Mucosa of gallbladder (tissue), 1 donor: ENCODE measurements around the gene HSPD1. TPM values are rescaled to one million over a fixed set of nuclear protein-coding genes. Genes with fewer than 3 reads are reported as not detected.
"Not testable (repeated sequence)": the region's sequence is repeated elsewhere in the genome, so short reads cannot be mapped to it uniquely, and the experiment has no call there.

ENCODE experiments used
- DNase-seq: peaks from one replicate; pipeline ENCODE4 v3.0.0-alpha.2; 2020; ENCODE audit warnings: low spot score
- total RNA-seq: library from RNA; stranded (reverse); gene quantifications from one replicate; pipeline ENCODE4 v1.2.1, GENCODE V29; 2021
- donor health status: DM: no; HTN: no; CAD: no.

HSPD1 gene
- total RNA-seq, 1 donor from 2014 or later = 221 TPM

DNA sequence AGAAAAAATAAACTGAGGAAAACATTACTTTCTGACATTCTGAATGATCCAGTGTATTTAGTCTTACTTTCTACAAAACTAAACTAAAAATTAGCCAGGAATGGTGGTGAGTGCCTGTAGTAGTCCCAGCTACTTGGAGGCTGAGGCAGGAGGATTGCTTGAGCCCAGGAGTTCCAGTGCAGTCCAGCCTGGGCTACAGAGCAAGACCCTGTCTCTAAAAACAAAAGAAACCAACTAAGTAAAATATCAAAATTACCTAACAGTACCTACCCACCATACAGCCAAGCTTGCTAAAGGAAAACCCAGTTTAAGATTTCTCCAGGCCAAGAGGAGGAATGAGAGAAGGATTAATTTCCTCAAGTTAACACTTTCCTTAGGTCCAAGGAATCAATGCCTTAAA, 2.9 kb downstream of the HSPD1 start:
- DNase-seq = no peak

DNA sequence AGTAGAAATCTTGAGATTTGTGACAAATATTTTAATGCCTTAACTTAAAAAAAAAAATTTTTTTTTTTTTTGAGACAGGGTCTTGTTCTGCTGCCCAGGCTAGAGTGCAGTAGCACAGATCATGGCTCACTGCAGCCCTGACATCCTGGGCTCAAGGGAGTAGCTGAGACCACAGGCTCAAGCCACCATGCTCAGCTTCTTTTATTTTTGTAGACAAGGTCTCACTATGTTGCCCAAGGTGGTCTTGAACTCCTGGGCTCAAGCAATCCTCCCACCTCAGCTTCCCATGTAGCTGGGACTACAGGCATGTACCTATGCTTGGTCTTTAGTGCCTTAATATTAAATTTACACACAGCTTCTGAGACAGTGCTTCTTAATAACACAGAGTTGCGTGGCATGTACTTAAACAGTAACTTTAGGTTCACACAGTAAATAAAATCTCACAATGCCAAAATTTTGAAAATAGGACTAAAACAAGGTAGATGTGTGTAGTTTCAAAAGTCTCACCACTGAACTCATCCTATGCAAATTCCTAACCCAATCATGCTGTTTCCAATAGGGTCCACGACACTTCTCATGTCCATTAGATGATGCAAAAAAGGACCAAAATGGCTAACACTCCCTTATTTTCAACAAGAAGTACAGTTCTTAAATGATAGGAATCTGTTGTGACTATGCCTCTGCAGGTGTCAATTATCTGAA, 4.1 kb downstream of the HSPD1 start:
- DNase-seq = no peak

GRCh38 chr2:197487385-197487784, 12.3 kb downstream of the HSPD1 start:
- DNase-seq = no peak

GRCh38 chr2:197486175-197486574, 13.5 kb downstream of the HSPD1 start:
- DNase-seq = no peak

GRCh38 chr2:197484248-197484647, 15.4 kb downstream of the HSPD1 start:
- not testable (repeated sequence) for DNase-seq

DNA sequence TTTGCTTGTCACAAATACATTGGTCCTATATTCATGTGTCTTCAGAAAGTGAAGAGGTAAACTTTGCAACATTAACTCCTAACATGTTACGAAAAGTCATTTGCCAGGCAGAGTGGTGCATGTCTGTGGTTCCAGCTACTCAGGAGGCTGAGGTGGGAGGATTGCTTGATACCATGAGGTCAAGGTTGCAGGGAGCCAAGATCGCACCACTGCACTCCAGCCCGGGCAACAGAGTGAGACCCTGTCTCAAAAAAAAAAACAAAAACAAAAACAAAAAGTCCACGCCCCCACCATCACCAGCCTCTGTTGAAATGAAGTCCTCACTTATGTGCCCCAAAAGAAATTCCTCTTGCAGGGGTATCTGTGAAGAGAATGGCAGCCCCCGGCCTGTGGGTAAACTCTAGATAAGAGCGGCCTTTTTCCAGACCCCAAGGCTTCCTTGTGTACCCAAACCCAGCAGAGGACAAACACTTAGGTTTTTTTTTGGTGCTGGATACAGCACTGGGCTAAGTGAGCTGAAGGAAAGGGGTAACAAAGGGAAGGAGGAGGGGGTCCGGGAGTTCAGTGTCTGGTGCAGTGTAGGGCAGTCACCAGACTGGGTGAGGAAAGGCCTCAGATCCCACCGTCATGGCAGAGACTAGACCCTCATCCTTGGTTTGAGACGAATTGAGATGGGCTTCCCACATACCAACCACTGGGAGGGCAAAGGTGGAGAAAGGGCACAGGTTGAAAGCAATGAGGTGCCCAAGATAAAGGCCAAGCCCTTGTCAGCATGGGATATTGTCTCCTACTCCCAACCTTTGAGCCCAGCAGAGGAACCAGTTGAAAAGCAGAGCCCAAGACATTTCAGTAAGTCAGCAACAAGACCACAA, 19.2 kb downstream of the HSPD1 start:
- no peak for DNase-seq

DNA sequence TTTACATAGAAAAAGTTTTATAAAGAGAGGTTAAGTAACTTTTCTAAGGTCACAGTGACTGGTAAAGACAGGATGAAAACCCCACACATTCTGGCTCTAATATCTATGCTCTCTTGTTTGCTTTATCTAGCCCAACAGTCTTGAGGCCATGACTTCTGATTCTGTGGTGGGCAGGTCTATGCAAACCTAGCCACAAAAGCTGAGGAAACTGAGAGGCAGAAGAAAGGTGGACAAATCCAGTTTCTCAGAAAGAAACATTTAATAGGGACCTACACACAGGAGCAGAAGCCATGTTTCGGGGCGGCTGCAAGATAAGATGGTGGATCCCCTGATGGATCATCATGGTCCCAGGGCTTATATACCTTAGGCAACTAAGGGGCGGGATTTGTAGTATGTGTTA, 21.8 kb downstream of the HSPD1 start:
- DNase-seq = no peak

DNA sequence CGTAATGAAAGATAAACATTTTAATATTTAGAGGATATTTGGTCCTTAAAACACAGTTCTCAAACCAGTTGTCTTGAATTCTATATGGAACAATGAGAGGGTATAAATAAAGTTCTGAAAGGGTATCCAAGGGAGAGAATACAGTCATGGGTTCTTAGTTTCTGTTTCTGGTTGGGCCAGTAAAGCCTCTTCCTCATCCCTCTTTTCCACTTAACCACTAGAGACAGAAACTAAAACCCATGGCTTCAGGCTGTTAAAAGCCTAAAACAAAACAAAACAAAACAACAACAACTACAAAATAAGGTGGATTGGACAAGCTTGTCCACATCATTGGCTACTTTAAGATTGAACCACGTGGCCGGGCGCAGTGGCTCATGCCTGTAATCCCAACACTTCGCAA, 27.5 kb downstream of the HSPD1 start:
- DNase-seq = no peak

GRCh38 chr2:197464175-197464574, 35.5 kb downstream of the HSPD1 start:
- DNase-seq = no peak

GRCh38 chr2:197461057-197461456, 38.6 kb downstream of the HSPD1 start:
- DNase-seq = no peak

- DNase-seq = no peak
Measured at GRCh38 chr2:197460649-197461048, 39.0 kb downstream of the HSPD1 start.

GRCh38 chr2:197455428-197455827, 44.2 kb downstream of the HSPD1 start:
- DNase-seq = no peak

DNA sequence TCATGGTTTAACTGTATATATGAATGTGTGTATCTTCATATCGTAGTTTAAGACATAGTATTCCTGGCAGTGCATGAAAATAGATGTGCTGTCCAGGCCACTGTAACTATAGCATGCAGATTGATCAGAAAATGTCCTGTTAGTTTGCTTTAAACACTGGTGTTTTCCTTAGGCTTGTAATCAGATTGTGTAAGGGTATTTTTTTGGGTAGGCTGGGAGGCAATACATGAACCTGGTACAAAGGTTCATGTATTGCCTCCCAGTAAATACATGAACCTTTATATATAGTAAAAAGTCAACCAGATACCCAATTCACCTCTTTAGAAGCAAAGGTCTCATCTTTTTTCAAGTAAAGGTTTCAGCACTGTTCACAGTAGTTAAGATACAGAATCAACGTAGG, 44.7 kb downstream of the HSPD1 start:
- DNase-seq = no peak

DNA sequence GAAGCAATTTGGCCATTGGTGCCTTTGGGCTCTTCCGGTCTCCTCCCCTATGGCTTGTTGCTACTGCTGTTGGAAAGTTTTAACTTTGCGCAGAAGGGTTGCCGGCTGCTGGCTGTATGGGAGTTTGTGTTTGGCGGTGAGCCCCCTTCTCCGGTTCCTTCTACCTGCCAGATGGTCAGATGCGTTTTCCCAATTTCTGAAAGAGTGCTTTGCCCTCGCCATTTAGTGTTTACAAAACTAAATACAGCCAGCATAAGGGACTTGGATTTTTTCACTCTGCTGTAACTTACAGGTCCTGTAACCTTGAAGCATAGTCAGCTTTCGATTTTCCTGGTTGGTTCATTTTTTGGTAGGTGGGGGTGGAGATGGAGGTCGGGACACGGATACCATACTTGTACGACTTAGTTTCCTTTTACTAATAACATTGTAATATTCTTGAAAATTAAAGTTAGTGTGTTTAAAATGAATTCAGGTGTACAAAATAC, 45.7 kb downstream of the HSPD1 start:
- DNase-seq = peak; percentile 75

- peak; percentile 99 for DNase-seq
Measured at GRCh38 chr2:197453123-197453913, 46.3 kb downstream of the HSPD1 start, which contains the start of gene COQ10B. Gene COQ10B, plus strand, starts transcription at chr2:197453552. Its CDS starts 9 bp downstream, at chr2:197453561.

DNA sequence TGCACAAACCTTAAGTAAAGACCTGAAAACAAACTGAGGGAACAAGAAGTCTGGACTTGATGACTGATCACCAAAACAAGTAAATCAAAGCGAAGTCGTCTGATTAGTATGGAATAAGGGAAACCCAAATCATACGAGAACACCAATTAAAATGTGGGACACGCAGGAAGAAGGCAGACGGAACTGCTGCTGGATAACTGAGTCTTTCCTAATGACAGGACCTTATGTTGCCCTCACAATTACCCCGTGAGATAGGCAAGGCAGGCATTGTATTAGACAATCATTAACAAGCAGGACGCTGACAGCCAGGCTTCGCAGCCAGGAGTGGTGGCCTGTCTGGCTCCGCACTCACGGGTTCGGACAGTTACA, 46.9 kb downstream of the HSPD1 start:
- no peak for DNase-seq

DNA sequence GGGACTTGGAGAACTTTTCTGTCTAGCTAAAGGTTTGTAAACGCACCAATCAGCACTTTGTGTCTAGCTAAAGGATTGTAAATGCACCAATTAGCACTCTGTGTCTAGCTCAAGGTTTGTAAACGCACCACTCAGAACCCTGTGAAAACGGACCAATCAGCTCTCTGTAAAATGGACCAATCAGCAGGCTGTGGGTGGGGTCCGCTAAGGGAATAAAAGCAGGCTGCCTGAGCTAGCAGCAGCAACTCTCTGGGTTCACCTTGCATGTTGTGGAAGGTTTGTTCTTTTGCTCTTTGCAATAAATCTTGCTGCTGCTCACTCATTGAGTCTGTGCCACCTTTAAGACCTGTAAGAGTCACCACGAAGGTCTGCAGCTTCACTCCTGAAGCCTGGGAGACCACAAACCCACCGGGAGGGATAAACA, 48.7 kb downstream of the HSPD1 start:
- not testable (repeated sequence) for DNase-seq

DNA sequence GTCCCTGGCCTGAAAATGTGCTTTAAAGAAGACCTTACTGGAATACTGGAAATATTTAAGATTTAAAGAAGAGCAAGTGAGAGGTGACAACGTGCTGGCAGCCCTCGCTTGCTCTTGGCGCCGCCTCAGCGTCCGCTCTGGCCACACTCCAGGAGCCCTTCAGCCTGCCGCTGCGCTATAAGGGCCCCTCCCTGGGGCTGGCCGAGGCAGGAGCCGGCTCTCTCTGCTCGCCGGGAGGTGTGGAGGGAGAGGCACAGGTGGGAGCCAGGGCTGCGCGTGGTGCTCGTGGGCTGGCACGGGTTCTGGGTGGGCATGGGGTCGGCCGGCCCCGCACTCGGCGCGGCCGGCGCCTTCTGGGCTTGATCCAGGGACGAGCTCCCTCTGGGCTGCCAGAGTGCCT, 49.2 kb downstream of the HSPD1 start:
- no peak for DNase-seq

DNA sequence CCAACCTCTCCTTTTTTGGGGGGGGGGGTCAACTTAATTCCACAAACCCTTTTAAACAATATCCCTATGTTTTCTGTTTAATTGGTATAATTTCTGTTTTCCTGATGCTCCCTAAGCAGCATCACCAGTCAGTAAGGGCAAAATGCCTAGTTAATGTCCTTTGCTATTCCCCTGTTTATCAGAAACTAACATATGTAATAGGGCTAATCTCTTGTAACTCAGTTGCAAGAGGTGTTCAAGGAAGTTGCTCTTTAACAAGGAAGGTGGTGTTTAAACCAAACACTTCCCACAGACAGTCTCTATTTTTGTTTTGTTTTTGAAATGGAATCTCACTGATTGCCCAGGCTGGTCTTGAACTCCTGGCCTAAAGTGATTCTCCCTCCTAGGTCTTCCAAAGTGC, 52.8 kb downstream of the HSPD1 start:
- no peak for DNase-seq

DNA sequence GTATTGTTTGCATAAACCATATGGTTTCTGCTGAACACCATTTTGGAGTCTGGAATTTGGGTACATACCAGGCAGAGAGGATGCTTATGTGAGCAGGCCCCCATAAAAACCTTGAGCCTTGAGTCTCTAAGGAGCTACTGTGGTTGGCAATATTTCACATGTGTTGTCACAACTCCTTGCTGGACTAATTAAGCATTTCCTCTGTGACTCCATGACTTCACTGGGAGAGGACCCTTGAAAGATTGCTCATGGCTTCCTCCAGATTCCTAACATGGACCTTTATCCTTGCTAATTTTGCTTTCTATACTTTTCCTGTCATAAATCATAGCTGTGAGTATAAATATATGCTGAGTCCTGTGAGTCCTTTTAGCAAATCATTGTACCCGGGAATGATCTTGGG, 53.9 kb downstream of the HSPD1 start:
- DNase-seq = no peak

- DNase-seq = no peak
Measured at GRCh38 chr2:197442857-197443256, 56.8 kb downstream of the HSPD1 start.

DNA sequence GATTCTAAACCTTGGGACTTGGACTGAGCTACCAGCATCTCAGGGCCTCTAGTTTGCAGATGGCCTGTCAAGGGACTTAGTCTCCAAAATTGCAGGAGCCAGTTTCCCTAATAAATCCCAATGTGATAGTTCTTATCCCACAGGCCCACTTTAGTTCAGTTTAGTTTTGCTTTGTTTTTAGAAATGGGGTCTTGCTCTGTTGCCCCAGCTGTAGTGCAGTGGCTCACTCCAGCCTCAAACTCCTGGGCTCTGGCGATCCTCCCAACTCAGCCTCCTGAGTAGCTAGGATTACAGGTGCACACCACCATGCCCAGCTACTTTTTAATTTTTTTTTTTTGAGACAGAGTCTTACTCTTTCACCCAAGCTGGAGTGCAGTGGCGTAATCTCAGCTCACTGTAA, 62.3 kb downstream of the HSPD1 start:
- DNase-seq = no peak
